HG03342 (cell line): ENCODE results near the gene ELANE.
"Not testable (repeated sequence)": the region's sequence is repeated elsewhere in the genome, so short reads cannot be mapped to it uniquely, and the experiment has no call there.

ENCODE experiments used
- ATAC-seq: cut with Tn5 transposase; IDR thresholded peaks from one replicate; pipeline ENCODE4 v1.9.1; 2021; ENCODE audit warnings: mild to moderate bottlenecking, moderate library complexity; ENCODE audit not compliant: unreplicated experiment

ELANE gene

GRCh38 chr19:835210-835810 is 16.8 kb upstream of the ELANE start:
- no peak for ATAC-seq

GRCh38 chr19:840519-841206 is 11.4 kb upstream of the ELANE start, which contains the start of gene PRTN3:
PRTN3 (plus strand) TSS chr19:840999; CDS start chr19:841009, 10 bp downstream.
- no peak for ATAC-seq

- ATAC-seq = not testable (repeated sequence)
Measured at GRCh38 chr19:842802-843179, 9.3 kb upstream of the ELANE start.

- ATAC-seq = no peak
Measured at GRCh38 chr19:843180-843835, 8.8 kb upstream of the ELANE start.

- ATAC-seq = no peak
Measured at GRCh38 chr19:843836-844545, 8.1 kb upstream of the ELANE start.

- no peak for ATAC-seq
Measured at GRCh38 chr19:844546-844971, 7.5 kb upstream of the ELANE start.

- ATAC-seq = no peak
Measured at GRCh38 chr19:845707-846521, 6.2 kb upstream of the ELANE start.

GRCh38 chr19:848386-848921 is 3.6 kb upstream of the ELANE start:
- no peak for ATAC-seq

GRCh38 chr19:849195-849594 is 2.9 kb upstream of the ELANE start:
- ATAC-seq = not testable (repeated sequence)

GRCh38 chr19:850221-850978 is 1.7 kb upstream of the ELANE start:
- ATAC-seq = no peak

- ATAC-seq = no peak
Measured at GRCh38 chr19:850979-851335, 1.1 kb upstream of the ELANE start.

- no peak for ATAC-seq
Measured at GRCh38 chr19:853014-853585, 997 bp downstream of the ELANE start.

GRCh38 chr19:853614-854220 is 1.6 kb downstream of the ELANE start:
- ATAC-seq = not testable (repeated sequence)

GRCh38 chr19:854549-854948 is 2.4 kb downstream of the ELANE start:
- ATAC-seq = no peak

- no peak for ATAC-seq
Measured at GRCh38 chr19:855142-855541, 3.0 kb downstream of the ELANE start.

- ATAC-seq = no peak
Measured at GRCh38 chr19:855566-856120, 3.5 kb downstream of the ELANE start.

- no peak for ATAC-seq
Measured at GRCh38 chr19:858284-858683, 6.2 kb downstream of the ELANE start.
